NT2/D1 (cell line): Measurements from ENCODE around the gene PDGFRB.

ENCODE experiments used
- YY1 ChIP-seq: IDR thresholded peaks from 2 replicates; pipeline ENCODE4 v1.6.1; 2011; ENCODE audit not compliant: insufficient read length, insufficient read depth
- ZNF274 ChIP-seq: IDR thresholded peaks from 2 replicates; pipeline ENCODE4 v1.6.1; 2011; ENCODE audit warnings: mild to moderate bottlenecking, low read depth, low read length

DNA sequence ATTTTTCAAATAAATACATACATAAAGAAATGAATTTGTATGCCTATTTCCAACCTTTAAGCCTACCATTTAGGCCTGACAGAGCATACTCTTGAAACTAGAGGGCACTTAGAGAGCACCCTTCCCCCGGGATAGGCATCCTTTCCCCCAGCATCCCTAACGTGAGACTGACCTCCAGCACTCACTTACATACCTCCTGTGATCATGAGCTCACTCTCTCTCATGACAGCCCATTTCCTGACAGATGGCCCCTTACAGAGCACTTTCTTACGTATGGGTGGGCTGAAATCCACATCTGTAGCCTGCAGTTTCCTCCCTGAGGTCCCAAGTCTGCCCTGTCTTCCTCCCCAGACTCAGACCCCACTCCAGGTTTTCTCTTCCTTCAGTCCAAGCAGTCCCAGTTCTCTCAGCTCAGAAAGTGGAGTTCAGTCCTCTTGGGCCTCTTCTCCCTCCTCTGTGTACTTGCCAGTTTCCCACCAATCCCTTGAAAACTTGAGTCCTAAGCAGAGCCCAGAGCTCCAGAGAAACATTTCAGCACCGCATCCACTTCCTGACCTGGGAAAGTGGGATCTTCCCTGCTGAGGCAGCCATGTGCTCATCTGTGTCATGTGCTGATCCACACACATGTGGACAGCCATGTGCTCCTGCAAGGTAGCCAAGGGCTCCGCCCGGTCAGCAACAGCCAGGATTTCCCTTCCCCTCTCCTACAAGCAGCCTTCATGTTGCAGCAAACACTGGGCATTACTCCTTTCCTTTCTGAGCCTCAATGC, 8.8 kb upstream of the PDGFRB start:
- no peak for TF ChIP-seq ZNF274
- no peak for TF ChIP-seq YY1
